ENCODE data around the gene THBS1.

The THBS1 gene

DNA sequence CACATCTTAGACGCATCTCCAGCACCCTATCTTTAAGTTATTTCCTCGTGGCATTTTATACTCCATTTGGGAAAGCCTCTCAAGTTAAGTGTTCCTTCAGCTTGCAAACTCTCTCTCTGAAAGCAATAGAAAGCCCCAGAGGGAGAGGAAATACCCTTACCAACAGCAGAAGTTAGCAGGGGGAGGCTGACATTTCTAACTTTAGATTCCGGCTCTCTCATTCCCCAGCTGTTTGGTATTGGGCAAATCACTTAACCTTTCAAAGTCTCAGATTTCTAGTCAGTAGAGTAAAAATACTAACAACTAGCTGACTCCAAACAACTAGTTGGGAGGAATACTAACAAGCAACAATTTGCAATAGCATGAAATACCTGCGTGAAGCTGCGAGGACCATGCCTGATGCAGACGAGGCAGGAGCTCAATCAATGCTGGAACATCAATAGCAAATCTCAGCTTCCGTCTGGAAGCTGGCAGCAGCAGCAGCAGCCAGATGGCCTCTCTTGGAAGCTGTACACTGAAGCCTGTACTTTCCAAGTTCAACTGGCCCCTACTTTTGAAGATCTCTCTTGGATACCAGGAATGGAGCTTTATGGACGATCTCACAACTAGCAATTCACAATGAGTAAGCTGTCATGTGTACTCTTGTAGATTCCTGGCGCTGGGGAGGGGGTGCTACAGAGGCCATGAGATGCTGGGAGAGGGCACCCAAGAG is 47.8 kb downstream of the THBS1 start:
- TF ChIP-seq ESRRG (CRISPR knock-in tag; IDR thresholded peaks at IDR 0.05) = no peak
- TF ChIP-seq, protein P1, sequence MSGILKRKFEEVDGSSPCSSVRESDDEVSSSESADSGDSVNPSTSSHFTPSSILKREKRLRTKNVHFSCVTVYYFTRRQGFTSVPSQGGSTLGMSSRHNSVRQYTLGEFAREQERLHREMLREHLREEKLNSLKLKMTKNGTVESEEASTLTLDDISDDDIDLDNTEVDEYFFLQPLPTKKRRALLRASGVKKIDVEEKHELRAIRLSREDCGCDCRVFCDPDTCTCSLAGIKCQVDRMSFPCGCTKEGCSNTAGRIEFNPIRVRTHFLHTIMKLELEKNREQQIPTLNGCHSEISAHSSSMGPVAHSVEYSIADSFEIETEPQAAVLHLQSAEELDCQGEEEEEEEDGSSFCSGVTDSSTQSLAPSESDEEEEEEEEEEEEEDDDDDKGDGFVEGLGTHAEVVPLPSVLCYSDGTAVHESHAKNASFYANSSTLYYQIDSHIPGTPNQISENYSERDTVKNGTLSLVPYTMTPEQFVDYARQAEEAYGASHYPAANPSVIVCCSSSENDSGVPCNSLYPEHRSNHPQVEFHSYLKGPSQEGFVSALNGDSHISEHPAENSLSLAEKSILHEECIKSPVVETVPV (CRISPR knock-in tag; IDR thresholded peaks at IDR 0.05) = no peak
- no peak for TF ChIP-seq TCF4 (CRISPR knock-in tag; IDR thresholded peaks at IDR 0.05; ENCODE audit: borderline replicate concordance)
- TF ChIP-seq OSR1 (CRISPR knock-in tag; IDR thresholded peaks at IDR 0.05) = no peak
- TF ChIP-seq, protein P2, sequence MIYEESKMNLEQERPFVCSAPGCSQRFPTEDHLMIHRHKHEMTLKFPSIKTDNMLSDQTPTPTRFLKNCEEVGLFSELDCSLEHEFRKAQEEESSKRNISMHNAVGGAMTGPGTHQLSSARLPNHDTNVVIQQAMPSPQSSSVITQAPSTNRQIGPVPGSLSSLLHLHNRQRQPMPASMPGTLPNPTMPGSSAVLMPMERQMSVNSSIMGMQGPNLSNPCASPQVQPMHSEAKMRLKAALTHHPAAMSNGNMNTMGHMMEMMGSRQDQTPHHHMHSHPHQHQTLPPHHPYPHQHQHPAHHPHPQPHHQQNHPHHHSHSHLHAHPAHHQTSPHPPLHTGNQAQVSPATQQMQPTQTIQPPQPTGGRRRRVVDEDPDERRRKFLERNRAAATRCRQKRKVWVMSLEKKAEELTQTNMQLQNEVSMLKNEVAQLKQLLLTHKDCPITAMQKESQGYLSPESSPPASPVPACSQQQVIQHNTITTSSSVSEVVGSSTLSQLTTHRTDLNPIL (CRISPR knock-in tag; IDR thresholded peaks at IDR 0.05; ENCODE audit: low read depth) = no peak
- TF ChIP-seq CSDC2 (CRISPR knock-in tag; IDR thresholded peaks at IDR 0.05) = no peak
- no peak for TF ChIP-seq PATZ1 (CRISPR knock-in tag; IDR thresholded peaks at IDR 0.05; ENCODE audit: borderline replicate concordance)
- TF ChIP-seq ZFP30 (CRISPR knock-in tag; IDR thresholded peaks at IDR 0.05) = no peak
- no peak for TF ChIP-seq ARNTL (CRISPR knock-in tag; IDR thresholded peaks at IDR 0.05; ENCODE audit: borderline replicate concordance, low read depth)
- no peak for TF ChIP-seq ZNF8 (CRISPR knock-in tag; IDR thresholded peaks at IDR 0.05)
- TF ChIP-seq SNAI2 (CRISPR knock-in tag; IDR thresholded peaks at IDR 0.05) = no peak
- TF ChIP-seq ZNF565 (CRISPR knock-in tag; conservative IDR thresholded peaks at IDR 0.05; ENCODE audit: low read depth) = no peak
- no peak for TF ChIP-seq POU6F1 (CRISPR knock-in tag; IDR thresholded peaks at IDR 0.05; ENCODE audit: borderline replicate concordance, low read depth)
- TF ChIP-seq ZC3H10 (CRISPR knock-in tag; IDR thresholded peaks at IDR 0.05) = no peak
- TF ChIP-seq ZNF70 (CRISPR knock-in tag; IDR thresholded peaks at IDR 0.05) = no peak
- TF ChIP-seq RARB (CRISPR knock-in tag; IDR thresholded peaks at IDR 0.05) = no peak
- ATAC-seq = no peak

DNA sequence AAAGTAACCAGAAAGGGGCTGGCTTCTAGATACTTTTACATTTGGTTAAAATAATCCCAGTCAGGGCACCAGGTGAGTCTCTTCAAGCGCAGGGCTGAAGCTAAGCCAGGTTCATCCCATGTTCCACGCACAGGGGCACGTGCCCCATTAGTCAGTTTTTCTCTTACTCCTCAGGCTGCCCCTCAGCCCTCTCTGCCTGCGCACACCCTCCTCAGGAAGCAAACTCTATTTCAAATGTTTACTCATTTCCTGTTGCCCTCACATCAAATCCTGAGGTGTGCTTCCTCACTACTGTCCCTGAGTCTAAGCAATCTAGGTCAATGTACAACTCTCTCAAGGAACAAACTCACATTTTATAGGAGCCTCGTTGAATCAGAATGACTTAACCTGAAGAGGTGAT is 48.5 kb downstream of the THBS1 start:
- no peak; the same call in 1 of the 3 replicates for ATAC-seq
- TF ChIP-seq TCF4 (CRISPR knock-in tag; IDR thresholded peaks at IDR 0.05; ENCODE audit: borderline replicate concordance) (no peak), CSDC2 (CRISPR knock-in tag; IDR thresholded peaks at IDR 0.05) (no peak), ZNF8 (CRISPR knock-in tag; IDR thresholded peaks at IDR 0.05) (no peak), GLIS3 (CRISPR knock-in tag; IDR thresholded peaks at IDR 0.05) (no peak), TOX (CRISPR knock-in tag; IDR thresholded peaks at IDR 0.05; ENCODE audit: borderline replicate concordance) (no peak), ZFP3 (CRISPR knock-in tag; IDR thresholded peaks at IDR 0.05) (no peak), ESRRG (CRISPR knock-in tag; IDR thresholded peaks at IDR 0.05) (no peak), BACH2 (CRISPR knock-in tag; IDR thresholded peaks at IDR 0.05; ENCODE audit: borderline replicate concordance) (no peak), ZNF70 (CRISPR knock-in tag; IDR thresholded peaks at IDR 0.05) (no peak), SNAI2 (CRISPR knock-in tag; IDR thresholded peaks at IDR 0.05) (no peak), PATZ1 (CRISPR knock-in tag; IDR thresholded peaks at IDR 0.05; ENCODE audit: borderline replicate concordance) (no peak), RARB (CRISPR knock-in tag; IDR thresholded peaks at IDR 0.05) (no peak), OSR1 (CRISPR knock-in tag; IDR thresholded peaks at IDR 0.05) (no peak), ZNF565 (CRISPR knock-in tag; conservative IDR thresholded peaks at IDR 0.05; ENCODE audit: low read depth) (no peak), PPARA (CRISPR knock-in tag; IDR thresholded peaks at IDR 0.05; ENCODE audit: borderline replicate concordance) (no peak), POU6F1 (CRISPR knock-in tag; IDR thresholded peaks at IDR 0.05; ENCODE audit: borderline replicate concordance, low read depth) (no peak), ARNTL (CRISPR knock-in tag; IDR thresholded peaks at IDR 0.05; ENCODE audit: borderline replicate concordance, low read depth) (no peak)
- TF ChIP-seq, protein P3, sequence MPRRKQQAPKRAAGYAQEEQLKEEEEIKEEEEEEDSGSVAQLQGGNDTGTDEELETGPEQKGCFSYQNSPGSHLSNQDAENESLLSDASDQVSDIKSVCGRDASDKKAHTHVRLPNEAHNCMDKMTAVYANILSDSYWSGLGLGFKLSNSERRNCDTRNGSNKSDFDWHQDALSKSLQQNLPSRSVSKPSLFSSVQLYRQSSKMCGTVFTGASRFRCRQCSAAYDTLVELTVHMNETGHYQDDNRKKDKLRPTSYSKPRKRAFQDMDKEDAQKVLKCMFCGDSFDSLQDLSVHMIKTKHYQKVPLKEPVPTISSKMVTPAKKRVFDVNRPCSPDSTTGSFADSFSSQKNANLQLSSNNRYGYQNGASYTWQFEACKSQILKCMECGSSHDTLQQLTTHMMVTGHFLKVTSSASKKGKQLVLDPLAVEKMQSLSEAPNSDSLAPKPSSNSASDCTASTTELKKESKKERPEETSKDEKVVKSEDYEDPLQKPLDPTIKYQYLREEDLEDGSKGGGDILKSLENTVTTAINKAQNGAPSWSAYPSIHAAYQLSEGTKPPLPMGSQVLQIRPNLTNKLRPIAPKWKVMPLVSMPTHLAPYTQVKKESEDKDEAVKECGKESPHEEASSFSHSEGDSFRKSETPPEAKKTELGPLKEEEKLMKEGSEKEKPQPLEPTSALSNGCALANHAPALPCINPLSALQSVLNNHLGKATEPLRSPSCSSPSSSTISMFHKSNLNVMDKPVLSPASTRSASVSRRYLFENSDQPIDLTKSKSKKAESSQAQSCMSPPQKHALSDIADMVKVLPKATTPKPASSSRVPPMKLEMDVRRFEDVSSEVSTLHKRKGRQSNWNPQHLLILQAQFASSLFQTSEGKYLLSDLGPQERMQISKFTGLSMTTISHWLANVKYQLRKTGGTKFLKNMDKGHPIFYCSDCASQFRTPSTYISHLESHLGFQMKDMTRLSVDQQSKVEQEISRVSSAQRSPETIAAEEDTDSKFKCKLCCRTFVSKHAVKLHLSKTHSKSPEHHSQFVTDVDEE (CRISPR knock-in tag; IDR thresholded peaks at IDR 0.05) = no peak
- TF ChIP-seq, protein P1 (CRISPR knock-in tag; IDR thresholded peaks at IDR 0.05) = no peak

Measured in SK-N-SH treated with all-trans-retinoic acid at 6 μM for 48 hours (cell line).